HG03378 (cell line): ENCODE data around the gene RAP1GAP2.

ENCODE experiments used
- ATAC-seq: cut with Tn5 transposase; IDR thresholded peaks from one replicate; pipeline ENCODE4 v1.9.1; 2021; ENCODE audit warnings: mild to moderate bottlenecking, moderate library complexity; ENCODE audit not compliant: unreplicated experiment

RAP1GAP2 gene

DNA sequence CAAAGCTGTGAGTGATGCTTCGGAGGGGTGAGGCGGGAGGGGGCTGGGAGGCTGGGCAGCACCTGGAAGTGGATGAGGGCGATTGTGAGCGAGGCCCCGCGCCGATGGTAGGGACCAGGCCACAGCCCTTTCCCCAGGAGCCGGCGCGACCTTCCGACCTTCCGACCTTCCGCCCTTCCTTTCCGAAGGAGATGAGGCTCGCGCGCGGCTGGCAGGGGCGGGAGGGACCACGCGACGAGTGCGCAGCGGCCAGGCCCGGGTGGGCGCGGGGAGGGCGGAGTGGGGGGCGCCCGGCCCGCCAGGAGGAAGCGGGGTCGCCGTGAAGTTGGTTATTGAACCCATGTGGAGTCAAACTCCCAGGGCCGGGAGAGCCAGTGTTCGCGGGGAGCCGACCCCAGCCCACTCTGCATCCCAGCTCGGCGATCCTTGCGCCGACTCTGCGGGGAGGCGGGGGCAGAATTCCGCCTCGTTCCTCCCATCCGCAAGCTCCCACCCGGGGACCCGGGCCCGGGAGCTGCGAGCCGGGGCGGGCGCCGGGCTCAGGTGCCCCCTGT, 56.6 kb downstream of the RAP1GAP2 start:
- ATAC-seq, result no peak

GRCh38 chr17:2853283-2854142, 57.3 kb downstream of the RAP1GAP2 start:
- ATAC-seq, result no peak

DNA sequence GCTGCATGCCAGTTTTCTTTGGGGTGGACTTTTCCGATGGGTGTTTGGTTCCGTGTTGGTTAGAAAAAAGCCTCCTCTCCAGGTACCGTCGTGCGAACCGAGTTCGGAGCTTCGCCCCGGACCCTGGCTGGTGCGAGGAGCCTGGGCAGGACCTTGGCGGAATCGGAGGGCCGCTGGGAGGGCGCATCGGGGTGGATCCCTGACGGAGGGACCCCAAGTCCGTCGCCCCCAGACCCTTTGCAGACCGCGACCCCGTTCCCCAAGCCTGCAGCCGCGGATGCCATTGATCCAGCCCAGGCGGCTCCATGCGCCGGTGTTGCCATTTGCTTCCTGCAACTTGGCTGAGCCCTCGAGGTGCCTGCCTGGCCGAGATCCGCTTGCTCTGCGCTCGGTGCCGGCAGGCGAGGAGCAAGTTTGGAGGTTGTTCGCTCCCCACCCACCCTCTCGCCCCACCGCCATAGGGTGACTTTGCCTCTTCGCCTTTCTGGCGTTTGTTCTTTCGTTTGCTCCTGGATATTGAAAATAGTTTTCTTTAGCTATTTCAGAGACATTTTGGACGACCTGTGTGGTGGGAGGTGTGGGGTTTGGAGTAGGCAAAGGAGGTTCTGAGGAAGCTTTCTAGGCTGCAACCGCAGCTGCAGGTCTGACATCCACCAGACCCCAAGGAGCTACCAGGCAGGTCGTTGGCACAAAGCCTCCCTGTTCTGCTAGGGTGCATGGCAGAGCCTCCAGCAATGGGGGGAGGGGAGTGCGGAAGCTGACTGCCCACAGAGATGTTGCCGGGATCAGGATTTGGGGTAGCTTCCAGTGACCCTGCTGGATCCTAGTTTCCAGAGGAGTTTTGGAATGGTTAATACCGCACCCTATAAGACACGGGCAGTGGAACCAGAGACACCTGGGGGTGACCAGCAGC, 58.2 kb downstream of the RAP1GAP2 start:
- ATAC-seq, result no peak

- no peak for ATAC-seq
Observed at GRCh38 chr17:2855063-2855600, 58.9 kb downstream of the RAP1GAP2 start.

GRCh38 chr17:2856727-2857126, 60.5 kb downstream of the RAP1GAP2 start:
- ATAC-seq, result no peak

DNA sequence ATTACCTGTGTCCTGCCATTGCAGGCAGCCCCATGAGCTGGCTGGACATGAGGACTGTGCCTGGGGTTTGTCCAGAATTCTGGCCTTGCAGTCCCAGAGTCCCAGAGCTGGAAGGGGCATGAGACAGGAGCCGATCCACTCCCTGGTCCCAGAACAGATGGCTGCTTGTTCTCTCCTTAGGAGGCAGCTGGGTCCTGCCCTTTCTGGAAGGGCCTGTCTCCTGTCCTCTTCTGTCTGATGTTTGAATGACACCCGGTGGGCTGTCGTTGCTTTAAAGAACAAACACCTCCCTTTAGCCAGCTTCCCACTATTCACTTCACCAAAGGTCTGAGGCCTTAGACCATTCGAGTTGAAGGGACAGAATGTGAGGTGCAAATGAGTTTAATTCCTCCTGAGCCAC, 63.8 kb downstream of the RAP1GAP2 start:
- no peak for ATAC-seq

DNA sequence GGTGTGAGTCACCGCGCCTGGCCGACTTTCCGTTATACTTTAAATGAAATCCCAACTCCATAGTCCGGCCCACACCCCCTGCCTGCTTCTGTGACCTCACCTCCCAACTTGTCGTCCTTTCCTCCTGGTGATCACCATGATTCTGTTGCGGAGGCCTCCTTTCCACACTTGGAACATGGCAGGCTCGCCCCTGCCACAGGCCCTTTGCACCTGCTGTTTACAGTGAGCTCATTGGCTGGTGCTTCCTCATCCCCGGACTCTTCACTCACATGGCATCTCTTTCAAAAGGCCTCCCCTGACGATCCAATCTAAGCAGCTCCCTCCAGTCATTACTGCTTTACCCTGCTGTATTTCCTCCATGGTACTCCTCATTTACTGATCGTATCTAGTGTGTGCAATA, 64.6 kb downstream of the RAP1GAP2 start:
- ATAC-seq, result no peak

GRCh38 chr17:2862197-2862596, 66.0 kb downstream of the RAP1GAP2 start:
- ATAC-seq, result no peak

DNA sequence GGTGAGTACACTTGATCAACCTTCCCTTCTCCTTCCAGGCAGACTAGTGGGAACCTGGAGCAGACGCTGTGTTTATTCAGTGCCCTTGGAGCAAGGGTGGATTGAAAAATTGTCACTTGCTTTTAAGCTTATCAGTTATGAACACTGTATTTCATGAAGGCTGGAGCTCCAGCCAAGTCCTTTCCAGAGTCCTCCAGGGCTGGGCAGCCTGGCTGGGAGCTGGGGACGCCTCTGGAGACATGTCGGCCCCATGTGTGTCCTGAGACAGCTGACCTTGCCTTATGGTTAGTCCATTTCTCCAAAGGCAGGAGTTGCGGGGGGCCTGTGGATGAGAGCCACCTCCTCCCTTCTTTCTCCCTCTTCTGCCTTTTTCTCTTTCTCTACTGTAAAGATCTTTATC, 67.0 kb downstream of the RAP1GAP2 start:
- no peak for ATAC-seq

GRCh38 chr17:2865228-2865627, 69.0 kb downstream of the RAP1GAP2 start:
- ATAC-seq, result no peak

GRCh38 chr17:2867441-2868424, 71.5 kb downstream of the RAP1GAP2 start:
- no peak for ATAC-seq

DNA sequence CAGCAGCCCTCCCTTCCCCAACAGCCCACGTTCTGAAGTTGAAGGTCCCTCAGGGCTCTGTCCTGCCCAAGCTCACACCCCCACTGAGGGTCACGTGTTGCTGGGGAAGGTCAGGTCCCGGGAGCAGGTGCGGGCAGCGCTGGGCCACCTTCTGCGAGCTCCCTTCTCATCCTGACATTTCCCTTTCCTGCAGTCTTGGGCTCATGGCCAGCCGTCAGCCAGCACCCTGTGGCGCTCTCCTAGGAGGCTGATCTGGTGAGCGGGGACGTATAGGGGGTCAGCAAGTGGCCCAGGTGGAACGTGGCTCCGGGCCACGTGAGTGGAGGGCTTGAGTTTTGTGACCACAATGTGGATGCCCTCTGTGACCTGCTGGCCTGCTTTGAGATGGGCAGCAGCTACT, 73.4 kb downstream of the RAP1GAP2 start:
- ATAC-seq, result no peak

GRCh38 chr17:2871205-2871604, 75.0 kb downstream of the RAP1GAP2 start:
- no peak for ATAC-seq

GRCh38 chr17:2871720-2872119, 75.5 kb downstream of the RAP1GAP2 start:
- ATAC-seq, result no peak

DNA sequence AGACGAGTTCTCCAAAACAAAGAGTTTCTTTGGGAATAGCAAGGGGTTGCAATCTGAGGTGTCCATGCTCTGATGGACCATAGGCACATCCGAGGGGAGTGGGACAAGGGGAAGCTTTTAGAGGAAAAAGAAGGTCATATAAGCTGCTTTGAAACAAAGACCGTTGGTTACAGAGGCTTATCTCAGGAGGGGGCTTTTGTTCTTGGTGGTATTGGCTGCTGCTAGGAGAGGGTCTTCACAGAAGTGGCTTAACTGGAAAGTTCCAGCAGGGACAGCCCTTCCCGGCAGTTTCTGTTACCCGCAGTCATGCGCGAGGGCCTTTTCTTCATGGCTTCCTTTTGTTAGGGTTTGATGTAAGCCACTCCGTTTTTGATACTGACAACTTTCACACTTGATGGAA, 76.0 kb downstream of the RAP1GAP2 start:
- no peak for ATAC-seq

GRCh38 chr17:2874189-2874686, 78.0 kb downstream of the RAP1GAP2 start:
- ATAC-seq, result no peak

GRCh38 chr17:2875608-2876007, 79.4 kb downstream of the RAP1GAP2 start:
- ATAC-seq, result no peak

DNA sequence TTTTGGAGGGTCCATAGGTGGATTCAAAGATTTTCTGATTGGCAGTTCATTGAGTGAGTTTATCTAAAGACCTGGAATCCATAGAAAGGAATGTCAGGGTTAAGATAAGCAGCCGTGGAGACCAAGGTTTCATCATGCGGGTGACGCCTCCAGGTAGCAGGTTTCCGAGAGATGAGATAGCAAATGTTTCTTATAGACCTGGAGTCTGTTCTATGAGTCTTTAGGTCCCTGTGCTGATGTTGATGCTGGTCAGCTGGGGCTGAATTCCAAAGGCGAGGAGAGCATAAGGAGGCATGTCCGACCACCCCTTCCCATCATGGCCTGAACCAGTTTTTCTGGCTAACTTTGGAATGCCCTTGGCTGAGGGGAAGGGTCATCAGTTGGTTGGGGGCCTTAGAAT, 80.2 kb downstream of the RAP1GAP2 start:
- no peak for ATAC-seq

DNA sequence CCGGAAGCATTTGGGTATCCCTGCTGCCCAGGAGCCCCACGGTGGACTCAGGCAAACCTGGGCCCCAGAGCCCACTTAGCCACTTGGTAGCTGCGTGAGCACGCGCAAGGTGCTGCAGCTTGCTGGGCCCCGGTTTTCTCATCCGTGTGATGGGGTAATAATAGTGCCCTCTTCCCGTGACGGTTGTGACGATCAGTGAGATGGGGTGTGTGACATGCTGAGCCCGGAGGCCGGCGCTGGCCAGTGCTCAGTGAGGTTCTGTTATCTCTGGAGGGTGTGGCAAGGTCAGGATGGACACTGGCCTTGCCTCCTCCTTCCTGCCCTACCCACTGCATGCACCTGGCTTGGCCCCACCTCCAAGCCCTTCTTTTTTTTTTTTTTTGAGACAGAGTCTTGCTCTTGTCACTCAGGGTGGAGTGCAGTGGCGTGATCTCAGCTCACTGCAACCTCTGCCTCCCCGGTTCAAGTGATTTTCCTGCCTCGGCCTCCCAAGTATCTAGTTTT, 82.6 kb downstream of the RAP1GAP2 start:
- ATAC-seq, result no peak

DNA sequence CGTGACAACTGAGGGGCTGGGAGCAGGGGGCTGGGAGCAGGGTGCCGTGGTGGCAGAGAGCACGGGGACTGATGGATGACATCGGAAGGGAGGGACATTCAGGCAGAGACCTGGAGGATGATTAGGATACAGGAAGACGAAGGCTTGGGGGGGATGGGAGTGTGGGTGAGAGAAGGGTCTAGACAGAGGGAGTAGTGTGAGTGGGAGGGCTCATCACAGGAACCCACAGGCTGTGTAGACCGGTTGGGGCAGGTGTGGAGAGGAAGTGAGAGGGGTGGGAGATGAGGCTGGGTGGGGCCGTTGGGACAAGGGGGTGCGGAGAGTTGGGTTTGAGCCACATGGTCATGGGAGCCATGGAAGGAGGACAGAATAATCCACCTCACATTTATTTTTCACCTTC, 83.8 kb downstream of the RAP1GAP2 start:
- no peak for ATAC-seq
